Activated CD4-positive, alpha-beta T cell treated with anti-CD3 and anti-CD28 coated beads for 4 hours (primary cell): ENCODE data around the gene HLA-C.
A peak's percentile ranks its signal among the peaks of the same experiment; 100 is the strongest.
"Not testable (repeated sequence)": the region's sequence is repeated elsewhere in the genome, so short reads cannot be mapped to it uniquely, and the experiment has no call there.

Experiments
- DNase-seq, 2 donors: peaks; one replicate each; pipeline ENCODE4 v3.0.0-alpha.2; 2020

HLA-C gene

GRCh38 chr6:31271641-31272357 is at the start of gene HLA-C:
HLA-C (minus strand) TSS chr6:31272092; CDS start chr6:31272071, 21 bp downstream.
- peak; percentile 89 to 90 for DNase-seq

- DNase-seq: no peak
These were observed 49.3 kb upstream of the HLA-C start for GRCh38 chr6:31321005-31321707.

- no peak for DNase-seq
These were observed 45.1 kb upstream of the HLA-C start for GRCh38 chr6:31317036-31317435.

GRCh38 chr6:31309641-31310040 is 37.7 kb upstream of the HLA-C start:
- DNase-seq: no peak

- no peak for DNase-seq
These were observed 36.9 kb upstream of the HLA-C start for GRCh38 chr6:31308845-31309175.

- DNase-seq: peak; percentile 74 to 79
These were observed 36.4 kb upstream of the HLA-C start for GRCh38 chr6:31308050-31308844.

GRCh38 chr6:31307669-31308049 is 35.8 kb upstream of the HLA-C start:
- no peak for DNase-seq

GRCh38 chr6:31305703-31306219 is 33.9 kb upstream of the HLA-C start:
- DNase-seq: no peak

- DNase-seq: no peak
These were observed 32.8 kb upstream of the HLA-C start for GRCh38 chr6:31304683-31305082.

- no peak for DNase-seq
These were observed 28.9 kb upstream of the HLA-C start for GRCh38 chr6:31300797-31301196.

GRCh38 chr6:31299947-31300346 is 28.1 kb upstream of the HLA-C start:
- no peak for DNase-seq

GRCh38 chr6:31299511-31299910 is 27.6 kb upstream of the HLA-C start:
- no peak for DNase-seq

GRCh38 chr6:31294056-31294455 is 22.2 kb upstream of the HLA-C start:
- no peak for DNase-seq

GRCh38 chr6:31293343-31293742 is 21.5 kb upstream of the HLA-C start:
- no peak for DNase-seq

- DNase-seq: no peak
These were observed 17.9 kb upstream of the HLA-C start for GRCh38 chr6:31289788-31290187.

- DNase-seq: no peak
These were observed 15.7 kb upstream of the HLA-C start for GRCh38 chr6:31287619-31288018.

GRCh38 chr6:31285982-31286381 is 14.1 kb upstream of the HLA-C start:
- no peak for DNase-seq

GRCh38 chr6:31285486-31285885 is 13.6 kb upstream of the HLA-C start:
- no peak for DNase-seq

- DNase-seq: not testable (repeated sequence)
These were observed 7.8 kb upstream of the HLA-C start for GRCh38 chr6:31279647-31280046.

GRCh38 chr6:31272836-31273626 is 1.1 kb upstream of the HLA-C start:
- no peak for DNase-seq

GRCh38 chr6:31272436-31272835 is 544 bp upstream of the HLA-C start:
- DNase-seq: no peak

GRCh38 chr6:31270788-31271640 is 878 bp downstream of the HLA-C start:
- DNase-seq: peak; percentile 48 to 50
